PC-9 (cell line): ENCODE results near the gene OGDH. TPM values are rescaled to one million over a fixed set of nuclear protein-coding genes. Genes with fewer than 3 reads are reported as not detected.

Experiments used
- BruUV-seq: library from RNA; stranded (reverse); fragments of 400-500 nt; replicated peaks from 2 replicates; lab custom pipeline; 2021; lab: Mats Ljungman, UMichigan
- CTCF ChIA-PET: fragments of 300-600 bp; sonication (Branson Sonifier 250); formaldehyde crosslinking; loops from one replicate; lab custom pipeline; 2022; ENCODE audit warnings: antibody characterized with exemption; lab: Charles Lee
- POLR2A ChIA-PET: fragments of 300-600 bp; sonication (Branson Sonifier 250); formaldehyde crosslinking; loops from one replicate; lab custom pipeline; 2022; ENCODE audit warnings: antibody characterized with exemption; ENCODE audit not compliant: unreplicated experiment; lab: Charles Lee
- DNase-seq, 2 experiments: peaks; one replicate each; pipeline versions ENCODE4 v3.0.0 to v3.0.0-alpha.2; 2015 to 2022; ENCODE audit warnings: mixed read lengths in 1 of 2
- H2AFZ ChIP-seq: fragments of 200-600 bp; sonication (generic); 2 replicates; pipeline ENCODE4 v1.8.1; 2017; ENCODE audit warnings: antibody characterized with exemption
- H3F3A ChIP-seq: fragments of 200-600 bp; sonication (generic); 2 replicates; pipeline ENCODE4 v1.8.1; 2017; ENCODE audit warnings: antibody characterized with exemption, mild to moderate bottlenecking, low read depth; ENCODE audit not compliant: insufficient read depth
- H3K27ac ChIP-seq: fragments of 200-600 bp; sonication (generic); 2 replicates; pipeline ENCODE4 v1.6.1; 2016; ENCODE audit warnings: mixed run types
- H3K27me3 ChIP-seq: fragments of 200-600 bp; sonication (generic); 2 replicates; pipeline ENCODE4 v1.6.1; 2016; ENCODE audit warnings: low read depth, mixed run types; ENCODE audit not compliant: insufficient read depth
- H3K36me3 ChIP-seq: fragments of 200-600 bp; sonication (generic); 2 replicates; pipeline ENCODE4 v1.6.1; 2016; ENCODE audit warnings: low read depth, mixed run types
- H3K4me1 ChIP-seq: fragments of 200-600 bp; sonication (generic); replicated peaks from 2 replicates; pipeline ENCODE4 v1.6.1; 2016; ENCODE audit warnings: mixed run types; ENCODE audit not compliant: insufficient read depth
- H3K4me2 ChIP-seq: fragments of 200-600 bp; sonication (generic); 2 replicates; pipeline ENCODE4 v1.6.1; 2017; ENCODE audit warnings: mixed run types
- H3K4me3 ChIP-seq: fragments of 200-600 bp; sonication (generic); 2 replicates; pipeline ENCODE4 v1.6.1; 2016; ENCODE audit warnings: mixed run types
- H3K79me2 ChIP-seq: fragments of 200-600 bp; sonication (generic); 2 replicates; pipeline ENCODE4 v1.6.1; 2017; ENCODE audit warnings: low read depth, mixed run types
- H3K9me2 ChIP-seq: fragments of 200-600 bp; sonication (generic); 2 replicates; pipeline ENCODE4 v1.8.1; 2017; ENCODE audit warnings: mild to moderate bottlenecking; ENCODE audit not compliant: insufficient read depth
- H3K9me3 ChIP-seq: fragments of 200-600 bp; sonication (generic); 2 replicates; pipeline ENCODE4 v1.8.1; 2016; ENCODE audit warnings: low read depth; ENCODE audit not compliant: insufficient read depth
- H4K20me1 ChIP-seq: fragments of 200-600 bp; sonication (generic); 2 replicates; pipeline ENCODE4 v1.8.1; 2017; ENCODE audit not compliant: insufficient read depth
- CTCF ChIP-seq: fragments of 200-600 bp; sonication (generic); conservative IDR thresholded peaks from 2 replicates; pipeline ENCODE4 v1.6.1; 2017; ENCODE audit warnings: mixed run types, antibody characterized with exemption, mild to moderate bottlenecking, moderate library complexity
- EZH2 ChIP-seq: fragments of 200-600 bp; sonication (generic); IDR thresholded peaks from 2 replicates; pipeline ENCODE4 v1.8.0; 2017; ENCODE audit warnings: antibody characterized with exemption, low read depth
- intact Hi-C: fragments of 100-400 bp; cut with micrococcal nuclease; formaldehyde crosslinking; loops from one replicate; pipeline ENCODE4 v1.10.0; 2022; ENCODE audit not compliant: unreplicated experiment
- total RNA-seq: library from RNA; stranded (reverse); gene quantifications from 2 replicates; pipeline ENCODE4 v1.2.3, GENCODE V29; 2021

OGDH gene
- total RNA-seq, 1 experiment from 2014 or later: 135 TPM

GRCh38 chr7:44568771-44569560 lies 37.5 kb upstream of the OGDH start:
- Histone ChIP-seq H3F3A (peaks cover 53% of the 10 kb centered on the region), H3K4me3 (no peak overlapping the region), H3K4me1 (peaks cover 11% of the 10 kb centered on the region; the same call in 1 of the 2 replicates), H3K27ac (no peak overlapping the region), H4K20me1 (peaks cover 20% of the 10 kb centered on the region), H3K36me3 (peaks cover 73% of the 10 kb centered on the region), H3K4me2 (no peak overlapping the region), H3K27me3 (no peaks in the 10 kb centered on the region), H2AFZ (no peak overlapping the region), H3K9me2 (no peaks in the 10 kb centered on the region), H3K9me3 (no peaks in the 10 kb centered on the region), H3K79me2 (peaks cover 46% of the 10 kb centered on the region)
- TF ChIP-seq CTCF (no peak), EZH2 (no peak)
- intact Hi-C loops: loop anchor here (5.0 to 10.0 kb wide), 2 partner anchors 194 to 547 kb away; no protein-coding TSS in a partner anchor
- no TSS peak for BruUV-seq
- POLR2A ChIA-PET: no interaction called here
- no peak for DNase-seq
- CTCF ChIA-PET: no interaction called here

- Histone ChIP-seq H3F3A (peaks cover 58% of the 10 kb centered on the region), H3K27ac (no peak overlapping the region), H3K4me3 (no peak overlapping the region), H4K20me1 (peaks cover 16% of the 10 kb centered on the region), H2AFZ (no peak overlapping the region), H3K9me3 (no peaks in the 10 kb centered on the region), H3K9me2 (no peaks in the 10 kb centered on the region), H3K4me2 (no peak overlapping the region), H3K27me3 (no peaks in the 10 kb centered on the region), H3K36me3 (peaks cover 68% of the 10 kb centered on the region), H3K79me2 (peaks cover 54% of the 10 kb centered on the region), H3K4me1 (peaks cover 19% of the 10 kb centered on the region)
- DNase-seq: no peak
- ChIA-PET POLR2A (interaction anchor here (0.6 kb wide), 1 partner anchor 11 kb away, joined by 4 read pairs; no protein-coding TSS in a partner anchor), CTCF (no interaction called here)
- intact Hi-C loops: loop anchor here (5.0 to 10.0 kb wide), 2 partner anchors 195 to 548 kb away; no protein-coding TSS in a partner anchor
- TF ChIP-seq EZH2 (no peak), CTCF (no peak)
- BruUV-seq: no TSS peak
These were observed 36.5 kb upstream of the OGDH start for GRCh38 chr7:44569959-44570358.

GRCh38 chr7:44572771-44573170 lies 33.7 kb upstream of the OGDH start:
- Histone ChIP-seq H3K9me2 (no peaks in the 10 kb centered on the region), H3F3A (peaks cover 59% of the 10 kb centered on the region), H4K20me1 (peaks cover 9% of the 10 kb centered on the region; the same call in 1 of the 2 replicates), H3K79me2 (peaks cover 52% of the 10 kb centered on the region), H3K4me1 (peaks cover 23% of the 10 kb centered on the region), H3K4me2 (peak overlapping the region; percentile 93), H3K27ac (peak overlapping the region; percentile 33; the same call in 1 of the 2 replicates), H3K4me3 (peak overlapping the region; percentile 84), H2AFZ (no peak overlapping the region), H3K9me3 (no peaks in the 10 kb centered on the region), H3K36me3 (peaks cover 54% of the 10 kb centered on the region), H3K27me3 (no peaks in the 10 kb centered on the region)
- no peak for TF ChIP-seq EZH2
- no peak for TF ChIP-seq CTCF
- intact Hi-C loops: no loop called here
- CTCF ChIA-PET: interaction anchor here (0.6 to 0.9 kb wide), 2 partner anchors 61 to 201 kb away, joined by 3 read pairs; no protein-coding TSS in a partner anchor
- POLR2A ChIA-PET: interaction anchor here (0.6 to 0.7 kb wide), 2 partner anchors 276 to 498 kb away, joined by 3 to 5 read pairs; no protein-coding TSS in a partner anchor
- DNase-seq: no peak
- no TSS peak for BruUV-seq
